ENCODE data around the gene KCNJ16.

Gene KCNJ16

DNA sequence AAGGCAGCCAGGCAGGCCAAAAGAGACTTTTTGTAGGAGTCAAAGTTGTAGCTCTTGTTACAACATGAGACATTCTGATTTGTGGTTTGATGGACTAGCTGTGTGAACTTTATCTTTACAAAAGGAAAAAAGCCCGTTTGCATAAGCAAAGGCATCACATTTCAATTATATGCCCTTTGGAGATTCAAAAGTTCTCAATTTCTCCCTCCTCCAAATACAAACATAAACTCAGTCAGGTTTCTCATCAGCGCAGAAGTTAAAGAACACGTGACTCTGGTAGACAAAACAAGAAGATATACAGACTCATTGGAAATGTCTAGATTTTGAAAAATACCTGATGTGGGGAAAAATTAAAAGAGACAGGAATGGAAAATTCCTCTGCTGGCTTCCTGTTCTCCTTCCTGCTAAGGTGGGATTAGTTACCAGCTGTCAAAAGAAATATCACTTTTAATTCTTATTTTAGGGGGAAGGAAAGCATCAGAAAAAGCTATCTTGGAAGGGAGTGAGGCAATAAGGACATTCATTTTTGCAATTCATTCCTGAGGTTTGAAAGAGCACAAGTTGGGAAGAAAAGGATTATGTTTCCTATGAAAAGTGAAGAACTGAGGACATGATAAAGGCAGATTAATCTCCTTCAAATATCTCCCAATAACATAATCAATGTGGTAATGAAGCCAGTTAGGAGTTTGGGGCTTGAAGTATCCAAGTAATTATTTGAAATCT, 4.6 kb upstream of the KCNJ16 start:
- DNase-seq = no peak

- DNase-seq = no peak
Measured at GRCh38 chr17:70071127-70071526, 3.9 kb upstream of the KCNJ16 start.

- no peak for DNase-seq
Measured at GRCh38 chr17:70071620-70072019, 3.4 kb upstream of the KCNJ16 start.

DNA sequence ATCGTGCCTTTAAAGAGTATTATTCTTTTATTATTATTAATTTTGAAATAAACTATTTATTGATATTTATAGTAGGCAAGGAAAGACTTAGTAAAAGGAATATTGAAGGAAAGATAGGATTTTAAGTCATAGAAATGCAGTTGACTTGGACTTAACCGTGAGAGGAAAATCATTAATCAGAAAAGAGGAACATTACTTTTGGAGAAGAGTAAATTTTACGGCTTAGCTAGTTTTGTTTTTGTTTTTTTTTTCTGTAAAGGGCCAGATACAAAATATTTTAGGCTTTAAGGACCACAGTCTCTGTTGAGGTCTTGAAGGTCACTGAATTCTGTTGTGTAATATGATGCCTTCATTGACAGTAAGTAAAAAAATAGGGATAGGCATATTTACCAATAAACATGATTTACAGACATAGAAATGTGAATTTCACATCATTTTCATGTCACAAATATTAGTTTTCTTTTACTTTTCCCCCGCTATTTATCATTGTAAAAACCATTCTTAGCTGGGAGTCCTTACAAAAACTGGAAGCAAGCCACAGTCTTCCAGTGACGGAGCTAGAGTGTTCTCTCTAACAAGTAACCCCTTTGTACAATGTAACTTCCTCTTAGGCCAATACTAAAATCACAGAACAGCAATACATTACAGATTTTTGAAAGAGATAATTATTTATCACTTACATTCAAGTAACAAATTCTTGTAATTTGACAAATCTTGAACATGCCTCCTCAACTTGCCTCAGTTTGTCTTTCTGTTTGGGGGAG, 2.3 kb upstream of the KCNJ16 start:
- DNase-seq = no peak

DNA sequence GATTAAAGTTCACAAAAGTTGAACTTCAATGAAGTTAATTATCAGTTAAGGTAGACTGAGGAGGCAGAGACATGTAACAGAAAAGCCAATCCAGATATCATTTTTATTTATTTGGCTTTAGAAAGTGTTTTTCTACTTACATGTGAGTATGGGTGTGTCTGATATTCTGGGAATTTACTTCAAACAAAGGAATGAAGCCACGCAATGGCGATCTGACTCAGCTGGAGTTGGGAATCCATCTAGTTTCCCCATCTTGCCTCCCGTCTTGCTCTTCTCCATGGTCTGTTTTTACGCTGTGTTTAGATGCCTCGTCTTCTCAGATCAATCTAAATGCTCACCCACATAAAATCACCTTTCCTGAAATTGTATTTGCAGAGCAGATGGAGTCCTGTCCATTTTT, 1.7 kb upstream of the KCNJ16 start:
- DNase-seq = no peak

- no peak for DNase-seq
Measured at GRCh38 chr17:70073799-70074198, 1.2 kb upstream of the KCNJ16 start.

DNA sequence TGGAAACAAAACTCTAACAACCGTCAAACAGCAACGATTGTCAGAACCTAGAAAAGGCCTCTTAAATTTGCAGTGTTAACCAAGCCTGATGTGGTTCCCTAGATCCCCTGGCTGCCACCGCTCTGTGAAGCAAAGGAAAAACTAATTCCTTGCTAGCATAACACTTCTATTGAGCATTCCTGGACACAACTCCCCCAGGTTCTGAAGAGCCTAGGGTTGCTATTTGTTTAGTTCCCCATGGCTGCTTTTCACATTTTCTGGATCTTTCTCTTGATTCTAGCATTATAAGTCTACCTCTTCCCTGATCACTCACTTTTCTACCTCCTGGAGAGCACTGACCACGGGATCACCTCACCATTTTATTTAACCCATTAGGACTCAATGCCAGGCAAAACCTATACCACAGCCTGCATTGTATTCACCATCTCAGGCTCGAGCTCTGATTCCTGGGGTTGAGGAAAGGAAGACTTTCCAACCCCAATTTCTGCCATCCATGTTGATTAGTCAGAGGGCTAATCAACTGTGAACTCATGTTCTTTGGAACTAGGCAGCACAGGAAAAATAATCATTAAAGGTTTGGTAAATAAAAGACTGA, 692 bp upstream of the KCNJ16 start:
- no peak for DNase-seq

DNA sequence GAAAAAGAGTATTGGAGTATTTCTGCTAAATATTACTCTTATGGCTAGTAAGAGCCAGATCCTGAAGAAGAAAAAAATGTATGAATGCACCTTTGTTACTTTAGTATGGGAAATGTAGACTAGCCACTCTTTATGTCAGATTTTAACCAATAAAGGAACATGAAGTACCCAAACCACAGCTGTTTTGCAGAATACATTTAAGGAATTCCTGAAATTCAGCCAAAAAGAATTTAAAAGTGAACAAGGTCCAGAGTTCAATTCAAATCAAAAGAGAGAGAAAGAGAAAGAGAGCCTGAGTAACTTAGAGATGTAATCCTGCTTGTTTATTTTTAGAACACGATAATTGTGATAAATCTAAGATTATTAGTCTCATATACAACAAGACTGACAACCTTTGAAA, 1.2 kb downstream of the KCNJ16 start:
- no peak for DNase-seq

GRCh38 chr17:70076831-70077230, 1.8 kb downstream of the KCNJ16 start:
- DNase-seq = no peak

DNA sequence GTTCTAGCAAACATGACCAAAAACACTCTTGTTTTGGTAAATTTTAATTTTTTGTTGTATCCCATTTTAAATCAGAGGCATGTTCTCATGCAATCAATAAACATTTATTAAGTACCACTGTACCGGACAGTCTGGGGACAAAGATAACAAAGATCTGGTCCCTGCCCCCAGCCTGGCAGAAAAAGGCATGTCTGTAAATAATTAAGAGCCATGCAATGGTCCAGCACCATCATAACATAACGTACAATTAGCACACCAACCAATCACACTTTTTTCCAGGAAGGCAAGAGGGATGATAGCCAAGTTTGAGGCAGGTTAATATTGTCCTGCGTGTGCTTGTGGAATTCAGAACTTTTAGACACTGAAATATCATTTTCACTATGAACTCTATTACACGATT, 3.5 kb downstream of the KCNJ16 start:
- DNase-seq = no peak

DNA sequence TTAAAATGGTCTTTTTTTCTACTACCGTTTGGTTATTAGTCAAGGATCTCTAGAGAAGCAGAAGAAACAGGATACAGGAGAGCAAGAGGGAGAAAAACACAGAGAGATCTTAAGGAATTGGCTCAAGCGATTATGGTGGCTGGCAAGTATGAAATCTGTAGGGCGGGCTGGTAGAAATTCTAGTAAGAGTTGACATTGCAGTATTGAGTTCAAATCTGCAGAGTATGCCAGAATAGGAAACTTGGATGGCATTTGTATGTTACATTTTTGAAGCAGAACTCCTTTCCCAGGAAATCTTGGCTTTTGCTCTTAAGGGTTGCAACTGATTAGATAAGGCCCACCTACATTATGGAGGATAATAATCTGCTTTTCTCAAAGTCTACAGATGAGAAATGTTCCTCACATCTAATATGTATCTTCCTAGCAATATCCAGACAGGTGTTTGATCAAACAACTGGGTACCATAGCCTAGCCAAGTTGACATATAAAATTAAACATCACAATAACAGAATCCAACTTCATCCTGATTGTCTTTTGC, 4.0 kb downstream of the KCNJ16 start:
- DNase-seq = no peak

GRCh38 chr17:70080541-70081347, 5.7 kb downstream of the KCNJ16 start:
- DNase-seq = no peak

DNA sequence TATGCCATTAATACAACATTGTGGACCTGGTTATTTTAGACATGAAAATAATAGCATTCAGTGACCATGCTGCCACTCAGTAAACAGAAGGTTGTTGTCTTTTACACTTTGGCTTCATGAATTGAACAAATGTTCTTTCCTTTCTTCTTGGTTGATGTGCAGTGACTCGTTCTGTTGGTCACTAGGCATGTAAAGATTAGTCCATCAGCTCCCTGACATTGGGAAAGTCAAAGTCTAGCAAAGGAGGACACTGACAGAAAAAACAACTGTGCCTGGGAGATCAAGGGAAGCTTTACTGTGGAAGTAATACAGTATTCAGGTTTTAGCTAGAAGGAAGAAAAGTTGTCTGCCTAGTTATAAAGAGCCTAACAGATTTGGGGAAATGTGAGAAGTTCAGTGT, 6.9 kb downstream of the KCNJ16 start:
- DNase-seq = no peak

DNA sequence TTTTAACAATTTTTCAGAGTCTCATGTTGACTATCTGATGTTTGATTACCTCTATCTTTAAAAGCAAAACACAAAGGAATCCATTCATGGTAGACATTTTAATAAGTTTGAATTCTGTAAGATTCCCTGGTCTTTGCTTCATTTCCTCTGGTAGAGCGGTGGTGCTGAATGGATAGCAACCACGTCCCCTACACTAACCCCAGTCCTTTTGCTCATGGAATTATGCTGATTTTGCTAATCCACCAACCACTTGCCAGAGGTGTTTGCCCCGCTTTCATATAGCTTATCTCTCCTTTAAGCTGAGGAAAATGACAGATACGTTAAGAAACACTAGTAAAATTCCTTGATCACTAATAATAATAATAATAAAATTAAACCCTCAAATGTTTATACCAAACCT, 9.5 kb downstream of the KCNJ16 start:
- DNase-seq = no peak

- no peak for DNase-seq
Measured at GRCh38 chr17:70086516-70086915, 11.5 kb downstream of the KCNJ16 start.

GRCh38 chr17:70089513-70090148, 14.6 kb downstream of the KCNJ16 start:
- no peak for DNase-seq

DNA sequence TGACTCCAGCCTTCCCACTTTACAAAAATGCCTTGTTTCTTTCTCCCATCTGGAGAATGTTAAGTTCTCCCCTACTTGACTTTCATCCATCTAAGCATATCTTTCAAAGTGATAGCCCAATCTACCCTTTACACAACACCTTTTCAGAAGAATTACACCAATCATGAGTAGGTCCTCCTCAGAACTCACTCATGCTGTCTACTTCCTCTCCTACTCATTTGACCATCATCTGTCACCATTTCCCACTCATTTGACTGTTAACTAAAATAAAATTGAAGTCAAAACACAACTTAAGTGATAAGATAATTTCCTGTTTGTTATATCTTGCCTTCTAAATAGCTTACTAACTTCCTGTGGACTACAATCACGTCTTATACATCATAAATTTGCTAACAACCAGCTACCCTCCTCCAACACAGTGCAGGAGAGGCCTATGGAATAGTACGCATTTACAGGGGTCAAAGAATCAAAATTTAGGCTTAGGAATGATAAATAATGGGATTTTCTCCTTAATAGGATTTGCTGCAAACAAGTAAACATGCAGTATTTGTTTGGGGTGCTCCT, 16.1 kb downstream of the KCNJ16 start:
- no peak for DNase-seq

DNA sequence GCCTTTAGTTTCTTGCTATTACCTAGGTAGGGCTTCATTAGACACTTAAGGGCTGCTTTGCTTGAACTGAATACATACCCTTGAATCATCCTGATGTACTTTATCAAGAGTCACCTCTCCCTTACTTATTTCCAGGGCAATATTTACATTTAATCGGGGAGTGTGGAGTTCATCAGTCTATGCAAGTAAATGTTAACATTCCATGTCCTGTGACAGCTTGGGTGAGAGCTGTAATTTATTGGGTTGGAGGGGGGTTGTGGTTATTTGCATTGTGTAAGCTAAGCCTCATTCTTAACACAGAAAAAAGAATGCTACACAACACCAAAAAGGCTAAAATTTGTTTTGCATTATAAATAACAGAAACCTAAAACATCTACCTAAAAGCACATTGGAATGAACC, 16.7 kb downstream of the KCNJ16 start:
- DNase-seq = no peak

DNA sequence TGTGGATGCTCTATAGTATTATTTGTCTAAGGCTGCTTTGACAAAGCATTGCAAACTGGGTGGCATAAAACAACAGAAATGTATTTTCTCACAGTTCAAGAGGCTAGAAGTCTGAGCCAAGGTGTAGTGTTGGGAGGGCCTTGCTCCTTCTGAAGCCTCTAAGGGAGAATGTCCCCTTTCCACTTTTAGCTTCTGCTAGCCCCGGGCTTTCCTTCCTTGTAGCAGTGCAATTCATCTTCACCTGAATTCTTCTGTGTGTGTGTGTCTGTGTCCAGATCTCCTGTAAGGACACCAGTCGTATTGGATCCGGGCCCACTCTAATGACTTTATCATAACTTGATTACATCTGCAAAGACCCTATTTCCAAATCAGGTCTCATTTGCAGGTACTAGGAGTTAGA, 18.1 kb downstream of the KCNJ16 start:
- DNase-seq = no peak

DNA sequence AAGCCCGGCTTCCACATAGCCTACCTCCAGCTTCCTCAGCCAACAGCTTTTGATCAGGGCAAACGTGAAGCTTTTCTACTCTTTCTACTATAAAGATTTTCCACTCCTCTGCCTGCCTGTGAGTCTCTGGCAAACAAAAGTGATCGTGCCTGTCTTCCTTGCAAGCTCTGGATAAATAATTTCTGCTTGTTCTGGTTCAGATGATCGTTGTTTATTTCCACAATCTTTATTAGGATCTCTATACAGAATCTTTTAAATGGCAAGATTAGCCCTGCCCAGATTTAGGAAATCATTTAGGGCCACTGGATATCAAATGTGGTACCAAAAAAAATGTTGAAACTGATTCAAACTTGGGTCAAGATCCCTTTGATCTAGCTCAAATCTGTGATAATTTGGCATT, 20.4 kb downstream of the KCNJ16 start:
- no peak for DNase-seq

- DNase-seq = no peak
Measured at GRCh38 chr17:70096861-70097260, 21.8 kb downstream of the KCNJ16 start.

- DNase-seq = no peak
Measured at GRCh38 chr17:70098030-70098429, 23.0 kb downstream of the KCNJ16 start.

Measured in CD4-positive, alpha-beta T cell treated with Interleukin-4 for 4 hours (primary cell).